Tibial nerve (tissue), 3 donors: ENCODE measurements around the gene KLHL18.

ENCODE experiments used
- POLR2A ChIP-seq, 2 donors: fragments of 450-650 bp; IDR thresholded peaks; one replicate each; pipeline ENCODE4 v1.6.1; 2017; ENCODE audit warnings: antibody characterized with exemption in 2 of 2, mild to moderate bottlenecking in 2 of 2, moderate library complexity in 2 of 2
- TF ChIP-seq, protein P1 (sequence below), 5 experiments: fragments of 200-600 bp in 3 of 5; fragments of 450-650 bp in 2 of 5; sonication (generic) in 3 of 5; IDR thresholded peaks; one replicate each; pipeline ENCODE4 v1.5.1; 2016 to 2019; ENCODE audit warnings: antibody characterized with exemption in 5 of 5, mild to moderate bottlenecking in 3 of 5, moderate library complexity in 2 of 5

GRCh38 chr3:47274652-47275051 lies 8.1 kb upstream of the KLHL18 start:
- TF ChIP-seq, protein P1, sequence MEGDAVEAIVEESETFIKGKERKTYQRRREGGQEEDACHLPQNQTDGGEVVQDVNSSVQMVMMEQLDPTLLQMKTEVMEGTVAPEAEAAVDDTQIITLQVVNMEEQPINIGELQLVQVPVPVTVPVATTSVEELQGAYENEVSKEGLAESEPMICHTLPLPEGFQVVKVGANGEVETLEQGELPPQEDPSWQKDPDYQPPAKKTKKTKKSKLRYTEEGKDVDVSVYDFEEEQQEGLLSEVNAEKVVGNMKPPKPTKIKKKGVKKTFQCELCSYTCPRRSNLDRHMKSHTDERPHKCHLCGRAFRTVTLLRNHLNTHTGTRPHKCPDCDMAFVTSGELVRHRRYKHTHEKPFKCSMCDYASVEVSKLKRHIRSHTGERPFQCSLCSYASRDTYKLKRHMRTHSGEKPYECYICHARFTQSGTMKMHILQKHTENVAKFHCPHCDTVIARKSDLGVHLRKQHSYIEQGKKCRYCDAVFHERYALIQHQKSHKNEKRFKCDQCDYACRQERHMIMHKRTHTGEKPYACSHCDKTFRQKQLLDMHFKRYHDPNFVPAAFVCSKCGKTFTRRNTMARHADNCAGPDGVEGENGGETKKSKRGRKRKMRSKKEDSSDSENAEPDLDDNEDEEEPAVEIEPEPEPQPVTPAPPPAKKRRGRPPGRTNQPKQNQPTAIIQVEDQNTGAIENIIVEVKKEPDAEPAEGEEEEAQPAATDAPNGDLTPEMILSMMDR (IDR thresholded peaks at IDR 0.05), result no peak
- TF ChIP-seq POLR2A (IDR thresholded peaks at IDR 0.05), result no peak
